Measurements from ENCODE around the gene KDF1.

KDF1 gene

DNA sequence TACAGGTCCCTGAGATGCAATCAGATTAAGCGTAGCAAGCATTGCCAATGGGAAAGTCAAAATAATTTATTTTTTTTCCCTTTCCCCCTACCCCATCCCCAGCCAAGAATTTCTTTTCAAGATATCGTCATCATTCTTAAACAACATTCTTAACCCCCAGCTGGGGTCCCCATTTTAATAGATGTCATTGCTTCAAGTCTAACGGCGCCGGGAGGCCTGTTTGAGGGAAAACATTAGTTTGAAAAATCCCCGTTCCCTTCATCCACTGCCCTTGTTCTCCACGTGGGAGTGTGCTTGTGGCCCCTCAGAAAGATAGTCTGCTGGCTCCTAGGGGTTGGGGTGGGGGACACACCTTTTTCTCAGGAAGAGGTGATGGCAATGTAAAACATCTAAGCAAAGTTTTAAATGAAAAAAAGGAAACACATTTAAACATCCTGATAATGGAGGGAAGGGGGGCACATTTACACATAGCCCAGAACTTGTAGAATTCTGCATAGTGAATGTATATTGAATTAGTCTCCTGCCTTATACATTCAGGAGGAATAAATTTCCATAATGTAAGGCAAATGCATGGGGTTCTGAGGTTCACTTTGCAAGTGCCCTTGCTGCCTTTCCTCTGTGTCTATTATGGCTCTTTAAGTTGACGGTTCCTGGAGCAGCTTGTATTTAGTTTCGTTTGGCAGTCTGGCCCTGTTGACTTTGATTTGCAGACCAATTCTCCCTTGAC, 40.0 kb upstream of the KDF1 start:
- no peak for DNase-seq
- no peaks in the 10 kb centered on the region; the same call in 1 of the 2 replicates for H3K36me3 ChIP-seq
- no peak overlapping the region for H3K4me3 ChIP-seq (ENCODE audit: low read depth, low read length)
- TF ChIP-seq, protein P1, sequence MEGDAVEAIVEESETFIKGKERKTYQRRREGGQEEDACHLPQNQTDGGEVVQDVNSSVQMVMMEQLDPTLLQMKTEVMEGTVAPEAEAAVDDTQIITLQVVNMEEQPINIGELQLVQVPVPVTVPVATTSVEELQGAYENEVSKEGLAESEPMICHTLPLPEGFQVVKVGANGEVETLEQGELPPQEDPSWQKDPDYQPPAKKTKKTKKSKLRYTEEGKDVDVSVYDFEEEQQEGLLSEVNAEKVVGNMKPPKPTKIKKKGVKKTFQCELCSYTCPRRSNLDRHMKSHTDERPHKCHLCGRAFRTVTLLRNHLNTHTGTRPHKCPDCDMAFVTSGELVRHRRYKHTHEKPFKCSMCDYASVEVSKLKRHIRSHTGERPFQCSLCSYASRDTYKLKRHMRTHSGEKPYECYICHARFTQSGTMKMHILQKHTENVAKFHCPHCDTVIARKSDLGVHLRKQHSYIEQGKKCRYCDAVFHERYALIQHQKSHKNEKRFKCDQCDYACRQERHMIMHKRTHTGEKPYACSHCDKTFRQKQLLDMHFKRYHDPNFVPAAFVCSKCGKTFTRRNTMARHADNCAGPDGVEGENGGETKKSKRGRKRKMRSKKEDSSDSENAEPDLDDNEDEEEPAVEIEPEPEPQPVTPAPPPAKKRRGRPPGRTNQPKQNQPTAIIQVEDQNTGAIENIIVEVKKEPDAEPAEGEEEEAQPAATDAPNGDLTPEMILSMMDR (IDR thresholded peaks at IDR 0.05; ENCODE audit: low read depth, low read length): no peak
- no peaks in the 10 kb centered on the region for H3K9me3 ChIP-seq (ENCODE audit: severe bottlenecking)
- no peak overlapping the region for H3K27ac ChIP-seq
- H3K27me3 ChIP-seq (ENCODE audit: insufficient read depth, low read depth, severe bottlenecking): peaks cover under 1% of the 10 kb centered on the region

DNA sequence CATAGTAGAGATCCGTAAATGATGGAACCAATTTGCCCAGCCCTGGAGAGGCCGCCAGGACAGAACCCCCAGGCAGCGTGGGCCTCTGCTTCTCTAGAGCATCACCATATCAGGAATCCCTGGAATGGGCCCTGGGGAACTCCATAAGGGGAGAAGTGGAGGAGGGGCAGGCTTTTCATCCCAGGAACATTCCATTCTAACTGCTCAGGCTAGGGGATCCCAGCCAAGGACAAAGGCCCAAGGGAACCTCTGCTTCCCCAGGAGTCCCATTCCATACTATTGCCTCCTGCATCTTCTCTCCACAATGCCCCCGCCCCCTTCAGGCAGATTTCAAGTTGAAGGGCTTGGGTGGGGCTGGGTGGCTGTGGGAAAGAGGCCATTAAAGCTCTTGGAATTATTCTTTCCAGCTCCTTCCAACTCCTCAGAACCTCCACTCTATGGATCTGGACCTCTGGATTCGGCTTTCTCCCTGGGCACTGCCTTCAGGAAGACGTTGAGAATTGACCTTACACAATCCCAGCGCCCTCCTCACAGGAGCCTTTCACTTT, 39.2 kb upstream of the KDF1 start:
- Histone ChIP-seq H3K4me3 (ENCODE audit: low read depth, low read length) (no peak overlapping the region), H3K27me3 (ENCODE audit: insufficient read depth, low read depth, severe bottlenecking) (peaks cover 8% of the 10 kb centered on the region), H3K9me3 (ENCODE audit: severe bottlenecking) (no peaks in the 10 kb centered on the region), H3K27ac (no peak overlapping the region), H3K36me3 (no peaks in the 10 kb centered on the region; the same call in 1 of the 2 replicates)
- TF ChIP-seq, protein P1 (IDR thresholded peaks at IDR 0.05; ENCODE audit: low read depth, low read length): no peak
- DNase-seq: no peak

DNA sequence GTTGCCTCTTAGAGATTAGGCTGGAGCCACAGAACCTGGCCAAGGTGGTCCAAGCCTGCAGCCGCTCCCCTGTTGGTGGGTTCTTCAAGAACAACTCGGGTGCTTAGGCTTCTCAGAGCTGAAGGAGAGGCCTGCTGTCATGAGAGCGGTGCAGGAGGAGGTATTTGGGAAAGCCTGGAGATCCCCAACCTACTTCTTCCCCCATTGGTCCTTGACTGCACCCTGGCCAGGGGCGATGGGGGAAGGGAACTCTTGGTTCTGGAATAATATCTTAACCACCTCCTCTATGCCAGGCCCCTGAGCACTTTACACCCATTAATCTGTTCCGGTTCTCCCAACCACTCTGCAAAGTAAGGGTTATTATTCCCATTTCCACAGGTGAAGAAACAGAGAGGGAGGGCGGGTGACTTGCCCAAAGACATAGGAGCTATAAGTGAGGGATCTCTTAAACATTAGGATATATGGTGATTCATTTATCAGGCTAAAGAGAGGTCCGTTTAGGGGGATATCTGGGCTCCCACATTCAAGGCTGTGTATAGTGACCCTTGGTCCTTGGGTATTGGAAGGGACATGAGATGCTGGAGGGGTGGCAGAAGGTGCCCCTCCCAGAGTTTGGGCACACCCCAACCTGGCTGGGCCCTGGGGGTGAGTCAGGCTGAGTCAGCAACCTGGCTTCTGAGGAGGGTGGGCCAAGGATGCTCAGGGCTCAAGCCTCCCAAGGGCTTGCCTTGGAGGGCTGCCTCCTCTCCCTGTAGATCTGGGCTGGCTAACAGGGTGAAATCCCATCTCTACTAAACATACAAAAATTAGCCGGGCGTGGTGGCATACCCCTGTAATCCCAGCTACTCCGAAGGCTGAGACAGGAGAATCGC, 38.4 kb upstream of the KDF1 start:
- TF ChIP-seq, protein P1 (IDR thresholded peaks at IDR 0.05; ENCODE audit: low read depth, low read length): no peak
- H3K27ac ChIP-seq: no peak overlapping the region
- DNase-seq: no peak
- H3K36me3 ChIP-seq: no peaks in the 10 kb centered on the region; the same call in 1 of the 2 replicates
- H3K4me3 ChIP-seq (ENCODE audit: low read depth, low read length): no peak overlapping the region
- H3K9me3 ChIP-seq (ENCODE audit: severe bottlenecking): no peaks in the 10 kb centered on the region
- H3K27me3 ChIP-seq (ENCODE audit: insufficient read depth, low read depth, severe bottlenecking): peaks cover 10% of the 10 kb centered on the region

DNA sequence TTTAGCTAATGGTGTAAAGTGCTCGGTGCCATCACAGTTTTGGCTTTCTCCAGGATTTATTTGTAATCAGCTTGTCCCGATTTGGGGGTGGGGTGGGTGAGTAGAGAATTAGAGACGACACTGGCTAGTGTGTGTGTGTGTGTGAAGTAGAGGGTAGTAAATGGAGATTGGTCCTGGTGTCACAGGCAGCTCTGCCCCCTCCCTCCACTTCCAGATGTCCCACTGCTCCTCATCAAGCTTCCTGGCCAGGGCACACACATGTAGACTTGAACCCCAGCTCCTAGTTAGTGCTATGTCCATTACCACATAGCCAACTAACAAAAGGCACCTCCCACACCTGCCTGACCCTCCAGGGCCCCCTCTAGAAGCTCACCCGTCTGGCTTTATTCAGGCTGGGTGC, 36.4 kb upstream of the KDF1 start:
- Histone ChIP-seq H3K27ac (no peak overlapping the region), H3K9me3 (ENCODE audit: severe bottlenecking) (no peaks in the 10 kb centered on the region), H3K4me3 (ENCODE audit: low read depth, low read length) (no peak overlapping the region), H3K27me3 (ENCODE audit: insufficient read depth, low read depth, severe bottlenecking) (peaks cover 23% of the 10 kb centered on the region), H3K36me3 (no peaks in the 10 kb centered on the region; the same call in 1 of the 2 replicates)
- TF ChIP-seq, protein P1 (IDR thresholded peaks at IDR 0.05; ENCODE audit: low read depth, low read length): no peak
- peak; percentile 34 for DNase-seq

DNA sequence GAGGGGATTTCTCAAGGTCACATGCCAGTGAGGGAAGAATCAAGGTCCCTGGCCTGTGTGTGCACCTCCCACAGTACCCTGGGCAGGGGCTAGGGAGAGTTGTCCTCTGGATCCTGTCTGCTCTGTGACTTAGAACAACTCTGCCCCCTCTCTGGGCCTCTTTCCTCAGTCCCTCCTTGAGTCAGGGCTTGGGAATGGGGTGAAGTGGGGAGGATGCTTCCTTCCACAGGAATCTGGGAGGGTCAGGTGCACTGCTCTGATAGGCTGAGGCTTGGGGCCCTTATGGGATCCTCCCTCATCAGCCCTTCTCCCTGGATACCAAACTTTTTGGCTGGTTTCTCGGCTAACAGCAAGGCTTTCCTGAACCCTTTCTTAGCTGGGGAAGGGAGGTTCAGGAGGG, 35.8 kb upstream of the KDF1 start:
- H3K36me3 ChIP-seq: no peaks in the 10 kb centered on the region; the same call in 1 of the 2 replicates
- H3K4me3 ChIP-seq (ENCODE audit: low read depth, low read length): no peak overlapping the region
- TF ChIP-seq, protein P1 (IDR thresholded peaks at IDR 0.05; ENCODE audit: low read depth, low read length): no peak
- no peak overlapping the region for H3K27ac ChIP-seq
- no peaks in the 10 kb centered on the region for H3K9me3 ChIP-seq (ENCODE audit: severe bottlenecking)
- peaks cover 23% of the 10 kb centered on the region for H3K27me3 ChIP-seq (ENCODE audit: insufficient read depth, low read depth, severe bottlenecking)
- DNase-seq: no peak
